HG02852 (cell line): ENCODE data around the gene RHOJ.
A peak's percentile ranks its signal among the peaks of the same experiment; 100 is the strongest.
"Not testable (repeated sequence)": the region's sequence is repeated elsewhere in the genome, so short reads cannot be mapped to it uniquely, and the experiment has no call there.

Experiments used
- ATAC-seq: cut with Tn5 transposase; IDR thresholded peaks from one replicate; pipeline ENCODE4 v1.9.1; 2021; ENCODE audit warnings: mild to moderate bottlenecking, moderate library complexity; ENCODE audit not compliant: unreplicated experiment

The RHOJ gene

DNA sequence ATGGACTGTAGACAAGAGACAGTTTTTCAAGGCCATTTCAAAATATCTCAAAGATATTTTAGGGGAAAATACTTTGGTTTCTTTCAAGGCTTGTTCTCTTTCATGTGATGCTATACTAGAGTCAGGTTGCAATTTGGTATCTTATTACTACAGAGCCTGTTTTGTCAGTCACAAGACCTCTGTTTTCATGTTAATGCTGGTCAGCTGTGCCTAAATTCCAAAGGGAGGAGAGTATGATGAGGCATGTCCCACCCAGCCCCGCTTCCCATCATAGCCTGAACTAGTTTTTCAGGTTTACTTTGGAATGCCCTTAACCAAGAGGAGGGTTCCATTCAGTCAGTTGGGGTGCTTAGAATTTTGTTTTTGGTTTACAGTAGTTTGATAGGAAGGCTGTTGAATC lies 61.9 kb downstream of the RHOJ start:
- no peak for ATAC-seq

GRCh38 chr14:63267171-63267570 lies 62.9 kb downstream of the RHOJ start:
- ATAC-seq = no peak

DNA sequence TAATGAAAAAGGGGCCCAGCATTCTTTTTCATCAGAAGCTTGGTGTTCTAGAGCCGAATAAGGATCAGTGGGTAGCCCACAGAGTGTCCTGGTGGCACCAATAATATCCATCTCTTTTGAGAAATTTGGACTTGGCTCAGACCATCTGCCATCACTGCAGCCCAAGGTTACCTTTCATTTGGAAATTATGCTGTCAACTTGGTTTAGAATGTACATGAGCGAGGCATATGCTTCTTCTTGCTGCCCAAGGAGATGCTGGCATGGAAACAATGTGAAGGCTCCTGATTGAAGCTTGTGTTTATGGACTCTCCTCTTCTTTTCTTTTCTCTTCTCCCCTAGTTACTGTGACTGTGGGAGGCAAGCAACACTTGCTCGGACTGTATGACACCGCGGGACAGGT lies 64.5 kb downstream of the RHOJ start:
- ATAC-seq = no peak

DNA sequence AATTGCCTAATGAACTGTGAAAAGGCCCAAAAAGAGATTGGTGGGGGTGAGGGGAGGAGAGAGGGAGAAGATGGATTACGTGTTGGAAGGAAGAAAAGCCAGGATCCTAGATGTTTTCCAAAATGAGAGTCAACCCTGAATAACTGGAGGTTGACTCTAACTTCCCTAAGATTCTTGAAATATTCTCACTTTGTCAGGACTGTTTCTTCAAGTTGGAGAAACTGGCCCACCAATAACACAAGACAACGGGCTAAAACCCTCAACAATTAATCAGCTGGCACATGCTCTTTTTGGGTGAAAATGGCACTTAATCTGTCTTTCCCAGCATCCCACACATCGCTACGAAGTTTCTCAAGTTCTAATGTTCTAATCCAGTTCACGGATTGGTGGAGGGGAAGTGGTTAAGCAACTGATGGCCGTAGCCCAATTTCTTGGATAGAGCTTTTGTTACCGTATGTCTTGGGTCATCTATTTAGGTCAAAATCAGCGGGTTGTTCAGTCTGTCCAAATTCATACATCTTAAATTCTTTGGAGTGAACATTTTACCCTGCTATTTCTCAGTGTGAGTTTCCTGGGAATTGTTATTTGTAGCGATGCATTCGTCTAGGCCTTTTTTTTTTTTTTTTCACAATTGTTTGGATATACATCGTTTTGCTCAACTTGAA lies 65.5 kb downstream of the RHOJ start:
- ATAC-seq = no peak

DNA sequence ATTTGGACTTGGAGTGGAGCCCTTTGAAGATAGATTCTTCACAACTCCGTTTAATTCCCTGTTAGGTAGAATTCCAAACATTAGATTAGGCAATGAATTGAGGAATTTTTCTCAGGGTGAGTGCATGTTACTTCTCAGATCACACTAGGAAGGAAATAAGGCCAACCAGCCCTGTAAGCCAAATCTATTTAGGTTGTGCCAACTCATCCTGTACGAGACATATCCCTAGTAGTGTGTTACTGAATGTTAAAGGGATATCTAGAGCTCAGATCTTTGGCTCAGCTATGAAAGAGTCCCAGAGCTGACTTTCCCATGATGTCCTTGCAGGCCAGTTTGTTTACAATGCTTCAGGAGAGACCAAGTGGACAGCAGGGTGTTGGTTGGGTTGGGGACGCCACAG lies 68.9 kb downstream of the RHOJ start:
- ATAC-seq = no peak

DNA sequence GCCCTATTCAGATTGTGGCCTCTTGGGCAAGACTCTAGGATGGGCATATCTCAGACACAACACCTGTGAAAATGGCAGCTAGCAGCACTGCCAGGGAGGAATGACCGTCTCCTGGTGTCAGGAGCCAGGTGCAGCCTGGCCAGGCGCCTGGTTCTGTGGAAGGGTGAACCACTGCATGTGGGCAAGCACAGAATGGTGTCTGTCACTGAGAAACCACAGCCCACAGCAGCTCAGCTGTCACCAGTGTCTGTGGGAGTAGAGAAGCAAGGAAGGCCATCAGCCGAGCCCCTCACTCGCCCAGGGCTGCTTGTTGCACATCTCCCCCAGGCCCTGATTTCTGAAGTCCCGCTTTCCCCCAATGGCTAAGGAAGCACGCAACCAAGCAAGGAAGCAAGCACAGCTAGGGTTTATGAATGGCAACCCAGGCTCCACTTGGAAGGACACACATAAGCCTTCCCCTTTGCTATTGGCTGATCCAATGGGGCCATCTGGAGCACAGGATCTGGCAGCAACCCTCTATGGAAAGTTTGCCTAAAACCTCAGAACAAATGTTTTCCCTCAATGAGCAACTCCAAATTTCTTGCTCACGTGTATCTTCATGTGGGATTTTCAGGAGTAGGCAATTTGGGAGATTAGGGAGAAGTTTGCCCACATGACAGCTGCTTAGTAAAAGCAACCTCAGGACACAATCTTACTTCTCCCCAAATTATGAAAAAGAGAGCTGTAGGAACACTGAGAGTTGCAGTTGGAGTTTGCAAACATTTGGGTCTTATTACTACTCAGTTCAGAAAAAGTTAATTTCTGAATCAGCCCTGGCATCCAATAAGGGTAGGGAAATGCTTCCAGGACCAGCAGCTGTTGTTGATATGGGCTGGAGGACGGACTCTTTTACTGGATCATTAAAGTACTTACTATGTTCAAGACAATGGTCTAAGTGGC lies 69.7 kb downstream of the RHOJ start:
- ATAC-seq = no peak

DNA sequence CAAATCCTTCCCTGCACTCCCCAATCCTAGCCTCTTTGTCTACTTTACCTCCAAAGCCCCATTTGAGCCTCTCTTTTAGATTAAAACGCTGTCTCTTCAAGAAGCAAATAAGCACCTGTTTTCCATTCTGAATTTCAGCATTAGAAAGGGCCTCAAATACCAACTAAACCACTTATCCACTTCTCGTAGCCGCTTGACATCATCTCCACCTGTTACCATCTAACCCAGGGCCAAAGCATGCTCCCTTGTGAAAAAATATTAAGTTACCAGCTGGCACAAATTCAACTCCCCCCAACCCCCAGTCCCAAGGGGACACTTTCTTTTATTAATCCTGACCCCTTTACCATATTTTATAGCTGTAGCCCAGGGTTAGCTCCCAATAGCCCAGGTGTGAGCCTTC lies 71.4 kb downstream of the RHOJ start:
- no peak for ATAC-seq

GRCh38 chr14:63276016-63276415 lies 71.8 kb downstream of the RHOJ start:
- no peak for ATAC-seq

- ATAC-seq = no peak
Observed at GRCh38 chr14:63276492-63277342, 72.5 kb downstream of the RHOJ start.

GRCh38 chr14:63277591-63278183 lies 73.4 kb downstream of the RHOJ start:
- no peak for ATAC-seq

DNA sequence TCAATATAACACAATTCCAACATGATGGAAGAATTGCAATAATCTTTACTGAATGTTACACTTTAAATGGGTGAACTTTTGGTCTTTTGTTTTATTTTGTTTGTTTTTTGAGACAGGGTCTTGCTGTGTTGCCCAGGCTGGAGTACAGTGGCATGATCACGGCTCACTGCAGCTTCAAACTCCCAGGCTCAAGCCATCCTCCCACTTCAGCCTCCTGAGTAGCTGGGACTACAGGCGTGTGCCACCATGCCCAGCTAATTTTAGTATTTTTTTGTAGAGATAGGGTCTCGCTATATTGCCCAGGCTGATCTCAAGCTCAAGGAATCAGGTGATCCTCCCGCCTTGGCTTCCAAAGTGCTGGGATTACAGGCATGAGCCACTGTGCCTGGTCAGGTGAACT lies 75.7 kb downstream of the RHOJ start:
- ATAC-seq = not testable (repeated sequence)

DNA sequence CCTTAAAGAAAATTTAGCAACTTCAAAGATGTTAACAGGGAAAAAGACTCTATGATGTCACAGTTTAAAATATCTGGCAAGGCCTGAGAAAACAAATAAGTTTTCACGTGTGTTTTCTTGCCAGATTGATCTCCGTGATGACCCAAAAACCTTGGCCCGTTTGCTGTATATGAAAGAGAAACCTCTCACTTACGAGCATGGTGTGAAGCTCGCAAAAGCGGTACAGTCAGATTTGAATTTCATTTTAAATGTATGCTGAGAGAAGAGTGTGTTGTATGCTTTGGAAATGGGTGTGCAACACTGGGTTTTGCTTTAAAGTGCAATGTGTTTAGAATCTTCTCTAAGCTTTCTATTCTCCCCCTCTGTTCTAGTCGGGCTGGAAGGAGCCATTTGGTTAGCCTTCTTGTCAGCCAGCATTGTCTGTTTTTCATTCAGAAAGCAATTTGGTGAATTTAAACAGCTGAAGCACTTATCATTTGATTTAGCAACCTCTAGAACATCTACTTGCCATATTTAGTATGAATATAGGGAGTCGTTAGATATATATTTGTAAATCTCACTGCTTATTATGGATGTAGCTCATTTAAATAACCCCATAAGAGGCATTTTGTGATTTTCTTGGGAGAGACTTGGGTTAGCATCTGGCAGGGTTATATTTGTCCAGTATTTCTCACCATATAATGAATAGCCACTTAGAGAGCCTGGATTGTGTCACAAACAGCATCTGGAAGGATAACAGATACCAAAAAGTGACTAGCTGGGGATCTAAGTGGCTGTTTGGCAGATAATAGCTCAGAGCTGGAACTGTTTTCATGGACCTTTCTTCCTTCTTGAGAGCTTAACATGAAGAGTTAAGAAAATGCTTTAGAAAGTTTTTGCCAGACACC lies 79.0 kb downstream of the RHOJ start:
- ATAC-seq = peak; percentile 58

DNA sequence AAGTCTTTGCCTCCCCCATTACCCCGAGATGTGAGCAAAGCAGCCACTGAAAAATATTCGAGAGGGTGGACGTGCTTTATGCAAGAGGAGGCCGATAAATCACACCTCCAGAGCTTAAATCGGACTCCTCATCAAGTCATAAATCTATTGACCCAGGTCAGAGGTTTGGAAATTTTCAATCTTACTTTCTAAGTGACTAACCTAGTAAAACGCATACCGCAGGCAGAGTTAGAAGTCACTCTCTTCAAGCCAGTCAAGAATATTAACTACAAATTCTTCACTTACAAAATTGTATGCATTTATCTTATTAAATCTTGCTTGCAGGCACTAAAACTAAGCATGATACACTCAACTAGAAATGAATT lies 79.6 kb downstream of the RHOJ start:
- ATAC-seq = peak; percentile 36

DNA sequence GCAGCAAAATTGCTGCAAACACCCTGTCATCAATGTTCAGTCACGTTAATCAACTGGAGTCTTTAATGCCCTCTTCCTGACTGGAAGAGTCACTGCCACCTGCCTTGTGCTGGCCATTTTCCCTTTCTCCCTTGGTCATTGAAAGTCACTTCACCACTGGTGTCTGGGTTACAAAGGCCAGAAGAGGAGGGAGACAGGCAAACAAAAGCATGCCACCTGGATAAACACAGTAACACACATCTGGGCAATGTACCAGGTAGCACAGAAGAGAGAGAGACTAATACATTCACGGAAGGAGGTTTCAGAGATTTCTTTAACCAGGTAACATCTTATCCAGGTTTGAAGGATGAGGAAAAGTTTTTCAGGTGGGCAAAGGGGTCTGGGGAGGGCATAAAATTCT lies 81.8 kb downstream of the RHOJ start:
- ATAC-seq = no peak

DNA sequence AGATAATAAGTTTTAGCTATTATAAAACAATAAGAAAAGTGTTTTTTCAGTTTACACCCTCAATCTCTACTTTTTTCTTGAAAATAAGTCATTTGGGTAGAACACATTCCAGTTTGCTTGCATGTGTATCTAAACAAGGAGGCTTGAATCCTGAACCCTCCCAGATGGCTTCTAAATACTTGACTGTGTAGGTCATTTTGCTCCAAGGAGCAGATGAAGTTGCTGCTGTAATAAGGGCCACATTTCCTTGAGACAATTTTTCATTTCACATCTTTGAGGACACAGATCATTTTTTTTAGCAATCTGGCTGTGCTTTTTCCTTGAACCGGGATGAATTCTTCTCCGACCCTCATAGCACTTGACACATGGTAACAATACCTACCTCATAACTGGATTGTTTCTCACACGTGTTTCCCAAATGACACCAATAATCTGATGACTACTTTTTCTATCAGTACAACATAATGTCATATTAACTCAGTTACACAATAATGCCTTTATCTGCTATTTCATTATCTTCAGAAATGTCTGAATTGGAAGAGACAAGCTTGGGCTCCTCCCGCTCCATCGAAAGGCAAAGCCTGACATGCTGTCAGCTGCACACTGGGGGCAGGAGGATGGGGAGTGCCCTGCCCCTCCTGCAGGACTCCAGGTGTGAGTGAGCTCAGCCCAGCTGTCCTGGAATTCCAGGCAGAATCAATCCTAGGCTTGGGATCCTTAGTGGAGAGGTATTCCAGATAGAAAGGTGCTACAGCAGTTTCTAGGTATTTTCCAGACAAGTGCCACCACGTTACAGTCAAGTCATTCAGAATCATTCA lies 83.6 kb downstream of the RHOJ start:
- no peak for ATAC-seq

DNA sequence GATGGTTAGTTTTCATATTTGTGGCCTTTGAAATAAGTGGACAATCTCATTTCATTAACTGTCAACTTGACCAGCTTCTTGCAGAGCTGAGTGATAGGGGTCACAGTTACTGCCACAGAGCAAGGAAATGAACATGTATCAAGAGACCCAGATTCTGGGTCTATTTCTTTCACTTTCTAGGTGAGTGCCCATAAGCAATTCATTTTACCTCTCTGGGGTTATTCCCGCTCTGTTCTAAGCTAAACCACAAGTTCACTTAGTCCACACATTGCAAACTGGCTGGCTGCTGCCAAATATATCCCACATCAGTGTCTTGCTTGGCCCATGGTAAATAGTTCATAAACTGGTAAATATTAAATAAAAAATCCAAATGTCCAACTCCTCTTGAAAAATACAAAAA lies 84.6 kb downstream of the RHOJ start:
- peak; percentile 47 for ATAC-seq

DNA sequence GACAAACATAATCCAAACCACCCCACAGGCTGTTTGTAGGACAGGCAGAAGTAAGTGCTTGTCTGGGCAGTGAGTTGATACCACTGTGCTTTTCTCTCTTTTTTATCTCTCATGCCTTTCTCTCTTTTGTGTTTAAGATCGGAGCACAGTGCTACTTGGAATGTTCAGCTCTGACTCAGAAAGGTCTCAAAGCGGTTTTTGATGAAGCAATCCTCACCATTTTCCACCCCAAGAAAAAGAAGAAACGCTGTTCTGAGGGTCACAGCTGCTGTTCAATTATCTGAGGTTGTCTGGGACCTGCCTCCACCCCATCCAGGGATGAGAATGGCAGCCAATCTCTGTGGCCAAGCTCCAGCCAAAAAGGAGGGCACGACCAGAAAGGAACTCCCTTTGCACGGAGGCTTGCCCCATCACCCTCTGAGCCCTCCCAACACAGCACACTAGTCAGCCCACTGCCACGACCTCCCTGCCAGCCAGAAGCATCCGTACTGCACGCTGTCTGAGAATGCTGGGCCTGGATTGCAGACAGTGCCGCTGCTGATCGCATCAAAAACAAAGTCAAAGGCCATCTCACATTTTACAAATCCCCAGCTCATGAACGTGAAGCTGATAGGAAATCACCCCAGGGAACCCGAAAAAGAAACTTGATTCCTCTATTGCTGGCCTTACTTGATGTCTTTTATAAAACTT lies 86.6 kb downstream of the RHOJ start:
- no peak for ATAC-seq

DNA sequence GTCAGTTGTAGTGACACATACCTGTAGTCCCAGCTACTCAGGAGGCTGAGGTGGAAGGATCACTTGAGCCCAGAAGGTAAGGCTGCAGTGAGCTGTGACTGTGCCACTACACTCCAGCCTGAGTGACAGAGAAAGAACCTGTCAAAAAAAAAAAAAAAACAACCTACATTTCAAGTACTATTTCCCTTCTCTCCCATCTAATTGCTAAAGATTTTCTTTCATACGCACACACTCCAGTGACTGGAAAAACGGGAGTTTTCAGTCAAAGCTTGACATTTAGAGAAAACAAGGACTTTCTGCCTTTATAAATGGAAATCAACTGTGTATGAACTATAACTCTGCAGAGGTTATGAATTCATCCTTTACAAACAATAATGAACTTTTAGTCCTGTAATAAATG lies 88.6 kb downstream of the RHOJ start:
- ATAC-seq = no peak

DNA sequence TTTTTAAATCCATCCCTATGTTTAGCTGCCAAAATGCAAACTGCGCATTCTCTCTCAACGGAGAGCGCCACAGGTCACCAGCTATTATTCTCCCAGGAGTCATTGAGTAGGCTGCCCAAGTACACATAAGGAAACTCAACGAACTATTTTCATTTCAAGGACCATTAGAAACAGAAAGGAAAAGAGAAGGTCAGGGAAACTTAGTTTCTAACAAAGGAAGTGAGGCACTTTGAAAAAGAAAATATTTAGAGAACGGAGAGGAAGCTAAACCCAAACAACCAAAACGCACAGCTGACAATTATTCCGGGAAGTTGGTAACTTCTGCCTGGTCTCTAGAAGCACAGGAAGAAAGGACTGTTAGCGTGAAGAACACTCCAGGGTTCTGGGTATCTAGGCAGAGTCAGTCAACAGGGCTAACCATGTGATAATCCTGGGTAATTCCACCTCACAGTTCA lies 91.0 kb downstream of the RHOJ start:
- ATAC-seq = no peak
